Caco-2 (cell line): ENCODE results near the gene VPS33A. TPM values are rescaled to one million over a fixed set of nuclear protein-coding genes. Genes with fewer than 3 reads are reported as not detected.
A peak's percentile ranks its signal among the peaks of the same experiment; 100 is the strongest.

Source experiments
- BruUV-seq: library from RNA; stranded (reverse); fragments of 400-500 nt; replicated peaks from 2 replicates; lab custom pipeline; 2021; lab: Mats Ljungman, UMichigan
- CTCF ChIA-PET: fragments of 300-600 bp; sonication (Branson Sonifier 250); formaldehyde crosslinking; loops from one replicate; lab custom pipeline; 2022; ENCODE audit warnings: antibody characterized with exemption; lab: Charles Lee
- POLR2A ChIA-PET: fragments of 300-600 bp; sonication (Branson Sonifier 250); formaldehyde crosslinking; loops from one replicate; lab custom pipeline; 2022; ENCODE audit warnings: antibody characterized with exemption; lab: Charles Lee
- DNase-seq, 2 experiments: peaks; one replicate each; pipeline versions ENCODE4 v3.0.0 to v3.0.0-alpha.2; 2020 to 2022
- H3K27me3 ChIP-seq: replicated peaks from 2 replicates; pipeline ENCODE4 v1.6.0; 2011; ENCODE audit warnings: low read length; ENCODE audit not compliant: control insufficient read depth, insufficient read depth
- H3K36me3 ChIP-seq: 2 replicates; pipeline ENCODE4 v1.5.1; 2011; ENCODE audit warnings: low read length; ENCODE audit not compliant: control insufficient read depth, insufficient read depth
- H3K4me1 ChIP-seq: fragments of 250-450 bp; sonication (Bioruptor Pico); 2 replicates; pipeline ENCODE4 v1.5.1; 2020; ENCODE audit warnings: mild to moderate bottlenecking
- H3K4me3 ChIP-seq: 2 replicates; pipeline ENCODE4 v1.5.1; 2011; ENCODE audit warnings: low read depth, mild to moderate bottlenecking, control low read depth, low read length
- H3K9me3 ChIP-seq: fragments of 250-450 bp; sonication (Bioruptor Pico); 2 replicates; pipeline ENCODE4 v1.5.1; 2020; ENCODE audit warnings: mild to moderate bottlenecking, moderate library complexity
- H3K27ac Mint-ChIP-seq: one replicate; pipeline ENCODE4 v1.8.0; 2022; ENCODE audit warnings: mixed read lengths; ENCODE audit not compliant: unreplicated experiment
- H3K27me3 Mint-ChIP-seq: one replicate; pipeline ENCODE4 v1.8.0; 2022; ENCODE audit warnings: mixed read lengths; ENCODE audit not compliant: insufficient read depth, unreplicated experiment
- H3K36me3 Mint-ChIP-seq: one replicate; pipeline ENCODE4 v1.8.0; 2022; ENCODE audit warnings: mild to moderate bottlenecking, mixed read lengths; ENCODE audit not compliant: insufficient read depth, unreplicated experiment
- H3K4me1 Mint-ChIP-seq: one replicate; pipeline ENCODE4 v1.8.0; 2022; ENCODE audit warnings: low read depth, mixed read lengths; ENCODE audit not compliant: unreplicated experiment
- H3K4me3 Mint-ChIP-seq: one replicate; pipeline ENCODE4 v1.8.0; 2022; ENCODE audit warnings: mild to moderate bottlenecking, moderate library complexity, mixed read lengths; ENCODE audit not compliant: unreplicated experiment
- H3K9me3 Mint-ChIP-seq: one replicate; pipeline ENCODE4 v1.8.0; 2022; ENCODE audit warnings: mixed read lengths; ENCODE audit not compliant: unreplicated experiment
- CTCF ChIP-seq, 2 experiments: fragments of 200-600 bp in 1 of 2; IDR thresholded peaks; 1 replicate in 1 of 2; 2 replicates in 1 of 2; pipeline versions ENCODE4 v1.5.1 to v1.8.0; 2011 to 2022; ENCODE audit warnings: antibody characterized with exemption in 1 of 2, control low read depth in 1 of 2, inconsistent platforms in 1 of 2, low read depth in 1 of 2, low read length in 1 of 2, mild to moderate bottlenecking in 1 of 2, moderate library complexity in 1 of 2; ENCODE audit not compliant: insufficient read depth in 1 of 2, severe bottlenecking in 1 of 2, unreplicated experiment in 1 of 2
- intact Hi-C: fragments of 100-400 bp; cut with micrococcal nuclease; formaldehyde crosslinking; loops from one replicate; pipeline ENCODE4 v1.10.0; 2022; ENCODE audit not compliant: unreplicated experiment
- total RNA-seq: library from RNA; stranded (reverse); gene quantifications from 2 replicates; pipeline ENCODE4 v1.2.3, GENCODE V29; 2022

VPS33A gene
- total RNA-seq, 1 experiment from 2014 or later = 36.5 TPM

- no peaks in the 10 kb centered on the region for H3K4me1 ChIP-seq
- no peak for DNase-seq
- no peak for TF ChIP-seq CTCF (IDR thresholded peaks at IDR 0.05; ENCODE audit: insufficient read depth in 1 of 2, low read depth in 1 of 2, low read length in 1 of 2, severe bottlenecking in 1 of 2, unreplicated experiment in 1 of 2)
- Mint-ChIP-seq H3K36me3 (no peaks in the 10 kb centered on the region), H3K4me3 (no peak overlapping the region), H3K4me1 (no peaks in the 10 kb centered on the region), H3K27me3 (no peaks in the 10 kb centered on the region), H3K9me3 (peaks cover 9% of the 10 kb centered on the region), H3K27ac (no peak overlapping the region)
- no peaks in the 10 kb centered on the region for H3K9me3 ChIP-seq
- no peaks in the 10 kb centered on the region for H3K36me3 ChIP-seq
- H3K27me3 ChIP-seq = no peaks in the 10 kb centered on the region
- ChIA-PET POLR2A (no interaction called here), CTCF (no interaction called here)
- no peak overlapping the region for H3K4me3 ChIP-seq
- intact Hi-C loops = no loop called here
- no TSS peak for BruUV-seq
Observed at GRCh38 chr12:122194804-122195203, 71.5 kb downstream of the VPS33A start.

- no peaks in the 10 kb centered on the region for H3K4me1 Mint-ChIP-seq
- Histone ChIP-seq H3K4me3 (no peak overlapping the region), H3K9me3 (no peaks in the 10 kb centered on the region), H3K4me1 (no peaks in the 10 kb centered on the region), H3K36me3 (no peaks in the 10 kb centered on the region), H3K27me3 (no peaks in the 10 kb centered on the region)
- POLR2A ChIA-PET = no interaction called here
- TF ChIP-seq CTCF (IDR thresholded peaks at IDR 0.05; ENCODE audit: insufficient read depth in 1 of 2, low read depth in 1 of 2, low read length in 1 of 2, severe bottlenecking in 1 of 2, unreplicated experiment in 1 of 2) = no peak
- intact Hi-C loops = no loop called here
- CTCF ChIA-PET = interaction anchor here (1.4 kb wide), 2 partner anchors 34 to 62 kb away, joined by 3 read pairs; no protein-coding TSS in a partner anchor
- H3K36me3 Mint-ChIP-seq = no peaks in the 10 kb centered on the region
- H3K27me3 Mint-ChIP-seq = no peaks in the 10 kb centered on the region
- no TSS peak for BruUV-seq
- peaks cover 9% of the 10 kb centered on the region for H3K9me3 Mint-ChIP-seq
- H3K27ac Mint-ChIP-seq = no peak overlapping the region
- DNase-seq = no peak
- no peak overlapping the region for H3K4me3 Mint-ChIP-seq
Observed at GRCh38 chr12:122192441-122192840, 73.9 kb downstream of the VPS33A start.

GRCh38 chr12:122190842-122191668 lies 75.2 kb downstream of the VPS33A start:
- no peaks in the 10 kb centered on the region for H3K36me3 ChIP-seq
- ChIA-PET CTCF (interaction anchor here (0.5 to 1.2 kb wide), 15 partner anchors 8 to 144 kb away, joined by 3 to 11 read pairs (median 4); partner anchors contain the start of genes B3GNT4 and LRRC43), POLR2A (interaction anchor here (0.6 kb wide), 1 partner anchor 12 kb away, joined by 3 read pairs; the partner anchor contains the start of gene B3GNT4)
- peak; percentile 88 to 91 for TF ChIP-seq CTCF (IDR thresholded peaks at IDR 0.05; ENCODE audit: insufficient read depth in 1 of 2, low read depth in 1 of 2, low read length in 1 of 2, severe bottlenecking in 1 of 2, unreplicated experiment in 1 of 2)
- intact Hi-C loops = loop anchor here (1.0 to 2.0 kb wide), 3 partner anchors 31 to 136 kb away; no protein-coding TSS in a partner anchor
- H3K36me3 Mint-ChIP-seq = no peaks in the 10 kb centered on the region
- BruUV-seq = no TSS peak
- peaks cover 8% of the 10 kb centered on the region for H3K9me3 Mint-ChIP-seq
- no peaks in the 10 kb centered on the region for H3K9me3 ChIP-seq
- H3K27ac Mint-ChIP-seq = no peak overlapping the region
- peak; percentile 81 to 88 for DNase-seq
- no peak overlapping the region for H3K4me3 Mint-ChIP-seq
- no peak overlapping the region for H3K4me3 ChIP-seq
- H3K27me3 Mint-ChIP-seq = no peaks in the 10 kb centered on the region
- no peaks in the 10 kb centered on the region for H3K4me1 Mint-ChIP-seq
- H3K27me3 ChIP-seq = no peaks in the 10 kb centered on the region
- H3K4me1 ChIP-seq = no peaks in the 10 kb centered on the region
